K562 (cell line): Measurements from ENCODE around the gene TOM1L2. TPM values are rescaled to one million over a fixed set of nuclear protein-coding genes. Genes with fewer than 3 reads are reported as not detected.

Source experiments
- ATAC-seq: fragments of 200-7000 bp; cut with Tn5 transposase; 3 replicates; pipeline ENCODE4 v1.9.1; 2020; ENCODE audit warnings: moderate library complexity
- BruUV-seq: library from RNA; stranded (reverse); fragments of 400-500 nt; replicated peaks from 2 replicates; lab custom pipeline; 2021; lab: Mats Ljungman, UMichigan
- CTCF ChIA-PET: fragments of 300-600 bp; formaldehyde crosslinking; extraction: SDS; loops from one replicate; lab custom pipeline; 2021; ENCODE audit warnings: low intra/inter-chr PET ratio; lab: Yijun Ruan, JAX
- POLR2A ChIA-PET: fragments of 300-600, 350-650 bp; sonication (Branson Sonifier 250); formaldehyde crosslinking; extraction: SDS; loops from one replicate; lab custom pipeline; 2021; ENCODE audit warnings: antibody characterized with exemption, inconsistent platforms; lab: Yijun Ruan, JAX
- DNase-seq, 4 experiments: peaks; one replicate each; pipeline versions ENCODE4 v3.0.0 to v3.0.0-alpha.2; 2011 to 2018; ENCODE audit warnings: low spot score in 3 of 4, mixed read lengths in 3 of 4; ENCODE audit errors: extremely low read depth in 1 of 4
- FAIRE-seq: peaks from 2 replicates; lab custom pipeline; 2011; peaks lifted over from hg19 to GRCh38; lab: Jason Lieb, UNC
- H2AFZ ChIP-seq: 2 replicates; pipeline ENCODE4 v1.6.0; 2011; ENCODE audit warnings: low read depth, low read length, control low read depth, inconsistent platforms
- H3K27ac ChIP-seq: fragments of 200-600 bp; 3 replicates; pipeline ENCODE4 v1.8.0; 2011; ENCODE audit warnings: low read depth, mild to moderate bottlenecking, control low read depth, inconsistent platforms, low read length, moderate library complexity, mixed read lengths; ENCODE audit errors: extremely low read depth
- H3K27me3 ChIP-seq, 2 experiments: fragments of 300-600 bp in 1 of 2; 2 replicates in 1 of 2; 3 replicates in 1 of 2; pipeline versions ENCODE4 v1.6.0 to v1.8.0; 2011; ENCODE audit warnings: inconsistent platforms in 2 of 2, low read length in 2 of 2, mild to moderate bottlenecking in 1 of 2, mixed read lengths in 1 of 2, moderate library complexity in 1 of 2; ENCODE audit not compliant: control insufficient read depth in 2 of 2, insufficient read depth in 2 of 2
- H3K36me3 ChIP-seq: fragments of 300-600 bp; 3 replicates; pipeline ENCODE4 v1.8.0; 2011; ENCODE audit warnings: mild to moderate bottlenecking, low read length, inconsistent platforms; ENCODE audit not compliant: control insufficient read depth, insufficient read depth
- H3K4me1 ChIP-seq, 2 experiments: fragments of 200-600 bp in 1 of 2; replicated peaks in 1 of 2; 2 replicates in 1 of 2; 3 replicates in 1 of 2; pipeline versions ENCODE4 v1.5.1 to v1.8.0; 2011; ENCODE audit warnings: inconsistent platforms in 2 of 2, low read length in 2 of 2, mild to moderate bottlenecking in 1 of 2, mixed read lengths in 1 of 2, moderate library complexity in 1 of 2; ENCODE audit not compliant: control insufficient read depth in 2 of 2, insufficient read depth in 2 of 2
- H3K4me2 ChIP-seq: 2 replicates; pipeline ENCODE4 v1.6.1; 2011; ENCODE audit warnings: low read length, control low read depth, inconsistent platforms, mixed read lengths; ENCODE audit not compliant: insufficient read depth
- H3K4me3 ChIP-seq: fragments of 200-600 bp; sonication (generic), shearing (Covaris generic); 2 replicates; pipeline ENCODE4 v1.5.1; 2016; ENCODE audit warnings: control low read depth, inconsistent platforms
- H3K79me2 ChIP-seq: fragments of 200-600 bp; 3 replicates; pipeline ENCODE4 v1.8.0; 2011; ENCODE audit warnings: low read length, inconsistent platforms; ENCODE audit not compliant: control insufficient read depth, insufficient read depth
- H3K9ac ChIP-seq, 2 experiments: 2 replicates each; pipeline versions ENCODE4 v1.6.0 to v1.6.1; 2011; ENCODE audit warnings: low read depth in 2 of 2, low read length in 2 of 2, control low read depth in 1 of 2, inconsistent platforms in 1 of 2, mild to moderate bottlenecking in 1 of 2, mixed read lengths in 1 of 2; ENCODE audit not compliant: insufficient read depth in 1 of 2
- H3K9me1 ChIP-seq: one replicate; pipeline ENCODE4 v1.6.0; 2011; ENCODE audit warnings: inconsistent platforms, mild to moderate bottlenecking, low read length, moderate library complexity; ENCODE audit not compliant: control insufficient read depth, insufficient read depth
- H3K9me3 ChIP-seq: replicated peaks from 2 replicates; pipeline ENCODE4 v1.5.1; 2011; ENCODE audit warnings: low read depth, low read length, inconsistent platforms; ENCODE audit not compliant: control insufficient read depth, insufficient read depth
- H4K20me1 ChIP-seq: replicated peaks from 2 replicates; pipeline ENCODE4 v1.6.1; 2011; ENCODE audit warnings: low read length, inconsistent platforms, mixed read lengths; ENCODE audit not compliant: control insufficient read depth, insufficient read depth
- CBX2 ChIP-seq: fragments of 200-600 bp; sonication (generic); IDR thresholded peaks from one replicate; pipeline ENCODE4 v1.6.1; 2012; ENCODE audit warnings: mild to moderate bottlenecking, low read length, inconsistent platforms; ENCODE audit not compliant: insufficient read depth, poor library complexity, severe bottlenecking
- GABPB1 ChIP-seq: sonication (generic); formaldehyde crosslinking; IDR thresholded peaks from 2 replicates; pipeline ENCODE4 v1.8.0; 2022; ENCODE audit warnings: mild to moderate bottlenecking, missing genetic modification reagents
- PYGO2 ChIP-seq: fragments of 450-650 bp; IDR thresholded peaks from 2 replicates; pipeline ENCODE4 v1.6.1; 2016; ENCODE audit warnings: mild to moderate bottlenecking, missing genetic modification characterization, moderate library complexity, missing compliant biosample characterization
- SMARCA4 ChIP-seq: fragments of 450-650 bp; IDR thresholded peaks from 2 replicates; pipeline ENCODE4 v1.6.1; 2016
- ZNF41 ChIP-seq: fragments of 250-450 bp; sonication (Bioruptor Pico); conservative IDR thresholded peaks from 2 replicates; pipeline ENCODE4 v1.4.0; 2020; ENCODE audit warnings: mild to moderate bottlenecking
- WGBS: fragments of 100-300 bp; shearing (Covaris generic); methylation state at CpG from one replicate; pipeline ENCODE4 v1.1.6; 2016; ENCODE audit warnings: low coverage, mixed read lengths; ENCODE audit not compliant: insufficient coverage; ENCODE audit errors: missing lambda C conversion rate; 5-methylcytosine and 5-hydroxymethylcytosine counted together
- in situ Hi-C: fragments of 300-500 bp; cut with MboI; formaldehyde crosslinking; loops from 4 replicates; pipeline ENCODE4 v1.15.0; 2018; ENCODE audit warnings: inconsistent platforms, mixed read lengths
- intact Hi-C: fragments of 100-400 bp; cut with micrococcal nuclease; formaldehyde crosslinking; loops from 2 replicates; pipeline ENCODE4 v1.14.2; 2022
- polyA plus RNA-seq, 8 experiments: library from polyadenylated mRNA; depleted of rRNA in 4 of 8; stranded (reverse) in 5 of 8; unstranded in 3 of 8; fragments of >200 nt; fragmentation: Nextera tagmentation in 2 of 8; fragmentation: Illumina TruSeq in 1 of 8; extraction: Ambion mirVana in 2 of 8; extraction: Trizol in 1 of 8; gene quantifications; 2 replicates each; pipeline versions ENCODE4 v1.2.1 to v1.2.3, GENCODE V29; 2011 to 2014; ENCODE audit warnings: inconsistent platforms in 1 of 8, missing spikeins in 1 of 8
- total RNA-seq, 7 experiments: library from RNA; depleted of rRNA in 6 of 7; stranded (reverse); fragments of >200 nt in 6 of 7; fragmentation: Illumina TruSeq in 2 of 7; extraction: Trizol in 2 of 7; gene quantifications; 2 replicates each; pipeline versions ENCODE4 v1.2.1 to v1.2.3, GENCODE V29; 2011 to 2021; ENCODE audit warnings: low replicate concordance in 1 of 7

Gene TOM1L2
- total and polyA plus RNA-seq, 9 of the 15 experiments (the other 6 are each of a cell fraction or from before 2014, with no cell fraction given), result 0.07 to 6.0 (median 2.5) TPM

DNA sequence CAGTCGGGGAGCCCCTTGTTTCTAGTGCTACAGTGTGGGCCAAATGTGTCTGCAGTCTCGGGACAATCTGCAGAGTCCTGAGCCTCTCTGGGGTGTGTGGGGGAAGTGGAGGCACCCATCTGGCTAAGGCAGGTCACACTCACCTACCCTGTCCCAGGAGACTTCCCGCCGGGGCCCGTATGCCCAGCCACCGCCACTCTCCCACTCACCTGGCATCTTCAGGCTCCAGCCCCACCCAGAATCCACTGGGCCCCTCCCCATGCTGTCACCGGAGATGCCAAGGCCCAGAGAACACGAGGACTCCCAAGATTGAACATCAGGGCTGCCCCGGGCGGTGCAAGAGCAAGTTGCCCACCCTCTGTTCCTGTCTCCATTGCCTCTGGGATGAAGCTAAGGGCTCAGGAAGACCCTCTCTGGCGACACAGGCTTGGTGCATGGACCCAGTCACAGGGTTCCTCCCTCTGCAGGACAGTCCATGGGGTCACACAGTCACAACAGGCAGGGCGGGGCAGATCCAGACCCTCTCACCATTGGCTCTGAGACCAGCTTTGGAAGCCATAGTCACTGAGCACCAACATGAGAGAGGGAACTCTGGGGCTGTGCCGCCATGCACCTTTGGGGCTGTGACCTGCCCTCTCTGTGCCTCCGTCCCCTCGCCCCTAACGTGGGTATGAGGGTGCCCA lies 173.5 kb downstream of the TOM1L2 start:
- H3K9me1 ChIP-seq, result no peaks in the 10 kb centered on the region
- no peak overlapping the region for H2AFZ ChIP-seq
- intact Hi-C loops, result no loop called here
- H4K20me1 ChIP-seq, result no peaks in the 10 kb centered on the region
- CTCF ChIA-PET, result no interaction called here
- H3K9me3 ChIP-seq, result no peaks in the 10 kb centered on the region
- POLR2A ChIA-PET, result no interaction called here
- H3K9ac ChIP-seq, result no peak overlapping the region; a peak in 1 of 4 replicates
- H3K79me2 ChIP-seq, result no peaks in the 10 kb centered on the region
- H3K4me3 ChIP-seq, result no peak overlapping the region
- TF ChIP-seq ZNF41 (CRISPR knock-in tag), result no peak
- TF ChIP-seq CBX2, result no peak
- no peak for TF ChIP-seq PYGO2 (tag)
- no peak for TF ChIP-seq SMARCA4
- no peak for TF ChIP-seq GABPB1
- no peak for ATAC-seq
- no TSS peak for BruUV-seq
- no peak overlapping the region for H3K4me2 ChIP-seq
- WGBS, result 87% methylated on average over 10 of the region's 16 CpGs
- in situ Hi-C loops, result no loop called here
- peaks cover 16% of the 10 kb centered on the region; the same call in 2 of the 3 replicates for H3K36me3 ChIP-seq
- H3K27me3 ChIP-seq, result no peaks in the 10 kb centered on the region
- no peak overlapping the region for H3K27ac ChIP-seq
- no peak for DNase-seq
- no peak for FAIRE-seq
- H3K4me1 ChIP-seq, result peaks cover 0 to 25% of the 10 kb centered on the region in 2 experiments; a peak in 2 of 5 replicates
